Esophagus (tissue), 2 donors: ENCODE measurements around the gene OBSCN. TPM values are rescaled to one million over a fixed set of nuclear protein-coding genes. Genes with fewer than 3 reads are reported as not detected.

Experiments used
- H3K27ac ChIP-seq, 2 donors: one replicate each; pipeline ENCODE4 v1.5.1; 2013; ENCODE audit warnings: low read depth in 2 of 2, mild to moderate bottlenecking in 2 of 2, inconsistent platforms in 1 of 2, low read length in 1 of 2, moderate library complexity in 1 of 2
- H3K27me3 ChIP-seq, 2 donors: one replicate each; pipeline ENCODE4 v1.6.1; 2013; ENCODE audit warnings: low read length in 2 of 2, control low read depth in 1 of 2, mild to moderate bottlenecking in 1 of 2; ENCODE audit not compliant: insufficient read depth in 2 of 2, control insufficient read depth in 1 of 2
- H3K36me3 ChIP-seq, 2 donors: one replicate each; pipeline ENCODE4 v1.6.1; 2013; ENCODE audit warnings: low read length in 1 of 2; ENCODE audit not compliant: control insufficient read depth in 2 of 2, insufficient read depth in 2 of 2
- H3K4me1 ChIP-seq, 2 donors: one replicate each; pipeline ENCODE4 v1.6.1; 2013; ENCODE audit warnings: low read length in 1 of 2; ENCODE audit not compliant: control insufficient read depth in 2 of 2, insufficient read depth in 2 of 2
- H3K4me3 ChIP-seq, 2 donors: one replicate each; pipeline ENCODE4 v1.5.1; 2013; ENCODE audit warnings: low read length in 2 of 2, mild to moderate bottlenecking in 2 of 2, low read depth in 1 of 2, moderate library complexity in 1 of 2
- H3K9me3 ChIP-seq, 2 donors: one replicate each; pipeline ENCODE4 v1.6.1; 2013; ENCODE audit warnings: mild to moderate bottlenecking in 2 of 2, low read depth in 1 of 2, low read length in 1 of 2, moderate library complexity in 1 of 2; ENCODE audit not compliant: control insufficient read depth in 2 of 2, insufficient read depth in 1 of 2
- WGBS, 2 donors: extraction: QIAGEN DNeasy Blood & Tissue Kit; methylation state at CpG; one replicate each; pipeline ENCODE4 v1.1.7; 2013; 5-methylcytosine and 5-hydroxymethylcytosine counted together
- polyA plus RNA-seq, 2 donors: library from polyadenylated mRNA; stranded (reverse); fragments of 200-250 nt; gene quantifications; one replicate each; pipeline ENCODE4 v1.2.3, GENCODE V29; 2013
- donor health status: healthy with polysubstance abuse.
- donor health status: Bipolar disorder and iron deficiency.

OBSCN gene
- polyA plus RNA-seq, 2 donors = 7.7 to 20.6 TPM

GRCh38 chr1:228212966-228213844, 5.4 kb downstream of the OBSCN start:
- Histone ChIP-seq H3K27ac (peak overlapping the region; percentile 3 to 34), H3K27me3 (no peaks in the 10 kb centered on the region), H3K4me3 (peak overlapping the region; percentile 44 to 50), H3K4me1 (peaks cover 3 to 12% of the 10 kb centered on the region in 2 donors), H3K9me3 (peaks cover 0 to 2% of the 10 kb centered on the region in 2 donors), H3K36me3 (peaks cover 0 to 3% of the 10 kb centered on the region in 2 donors)
- 1% methylated on average over 62 to 67 of the region's 67 CpGs for WGBS, 2 donors

DNA sequence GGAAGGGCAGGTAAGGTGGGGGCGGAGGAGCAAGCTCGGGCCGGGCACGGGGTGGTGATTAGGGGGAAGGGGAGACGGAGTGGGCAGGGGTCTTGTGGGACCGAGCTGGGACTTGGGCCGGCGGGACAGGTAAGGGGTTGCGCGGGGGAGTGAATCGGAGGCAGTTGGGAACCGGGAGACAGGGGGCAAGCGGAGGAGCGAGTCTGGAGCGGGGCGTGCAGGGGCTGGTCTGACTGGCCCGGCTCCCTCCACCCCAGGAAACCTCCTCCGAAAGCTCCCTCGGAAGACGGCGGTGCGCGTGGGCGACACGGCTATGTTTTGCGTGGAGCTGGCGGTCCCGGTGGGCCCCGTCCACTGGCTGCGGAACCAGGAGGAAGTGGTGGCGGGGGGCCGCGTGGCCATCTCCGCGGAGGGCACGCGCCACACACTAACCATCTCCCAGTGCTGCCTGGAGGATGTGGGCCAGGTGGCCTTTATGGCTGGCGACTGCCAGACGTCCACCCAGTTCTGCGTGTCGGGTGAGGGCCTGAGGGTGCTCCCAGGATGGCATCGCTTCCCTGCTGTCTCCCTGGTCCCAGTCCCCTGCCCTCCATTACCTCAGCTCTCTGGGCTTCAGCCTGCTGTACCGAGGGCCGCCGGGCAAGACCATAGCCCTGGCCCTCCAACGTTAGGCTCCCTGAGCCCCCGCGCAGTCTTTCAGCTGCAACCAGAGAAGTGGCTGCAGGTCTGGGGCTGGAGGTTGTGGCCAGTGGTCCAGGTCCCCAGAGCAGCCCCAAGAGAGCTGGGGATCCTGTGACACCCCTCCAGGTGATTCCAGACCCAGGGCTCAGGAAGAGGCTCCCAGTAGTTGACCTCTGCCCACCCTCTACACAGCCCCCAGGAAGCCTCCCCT, 6.3 kb downstream of the OBSCN start:
- Histone ChIP-seq H3K4me3 (peak overlapping the region; percentile 36 to 44), H3K36me3 (peaks cover 0 to 5% of the 10 kb centered on the region in 2 donors), H3K27me3 (no peaks in the 10 kb centered on the region), H3K9me3 (peaks cover 0 to 2% of the 10 kb centered on the region in 2 donors), H3K4me1 (peaks cover 3 to 12% of the 10 kb centered on the region in 2 donors), H3K27ac (no peak overlapping the region)
- WGBS, 2 donors = 31 to 34% methylated on average over 44 to 48 of the region's 48 CpGs

GRCh38 chr1:228214921-228215662, 7.2 kb downstream of the OBSCN start:
- peaks cover 0 to 8% of the 10 kb centered on the region in 2 donors for H3K36me3 ChIP-seq

DNA sequence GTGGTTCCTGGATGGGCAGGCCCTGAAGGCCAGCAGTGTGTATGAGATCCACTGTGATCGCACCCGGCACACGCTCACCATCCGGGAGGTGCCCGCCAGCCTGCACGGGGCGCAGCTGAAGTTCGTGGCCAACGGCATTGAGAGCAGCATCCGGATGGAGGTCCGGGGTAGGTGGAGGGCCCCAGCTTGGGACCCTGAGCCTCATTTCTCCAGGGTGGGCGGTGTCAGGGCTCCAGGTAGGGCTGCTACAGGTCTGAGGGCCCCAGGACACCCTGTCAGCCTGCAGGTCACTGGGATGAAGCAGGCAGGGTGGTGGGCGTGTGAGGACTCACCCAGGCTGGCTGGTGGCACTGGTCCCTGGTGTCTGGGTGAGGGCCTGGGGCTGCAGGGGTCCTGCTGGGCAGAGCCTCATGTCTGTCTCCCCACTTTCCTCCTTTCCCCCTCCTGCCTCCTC, 7.8 kb downstream of the OBSCN start:
- no peak overlapping the region for H3K27ac ChIP-seq
- peaks cover 3 to 9% of the 10 kb centered on the region in 2 donors for H3K4me1 ChIP-seq
- peaks cover 0 to 8% of the 10 kb centered on the region in 2 donors for H3K36me3 ChIP-seq
- no peak overlapping the region for H3K4me3 ChIP-seq
- WGBS, 2 donors = 90 to 95% methylated on average over 13 of the region's 13 CpGs
- no peaks in the 10 kb centered on the region for H3K27me3 ChIP-seq
- H3K9me3 ChIP-seq = peaks cover 0 to 2% of the 10 kb centered on the region in 2 donors

More at GRCh38 chr1:228214921-228215662, 7.2 kb downstream of the OBSCN start:
- H3K4me1 ChIP-seq = peaks cover 3 to 9% of the 10 kb centered on the region in 2 donors
- H3K27me3 ChIP-seq = no peaks in the 10 kb centered on the region
- no peak overlapping the region for H3K4me3 ChIP-seq
- H3K9me3 ChIP-seq = peaks cover 0 to 2% of the 10 kb centered on the region in 2 donors
- H3K27ac ChIP-seq = no peak overlapping the region
- WGBS, 2 donors = 90 to 93% methylated on average over 23 of the region's 23 CpGs

DNA sequence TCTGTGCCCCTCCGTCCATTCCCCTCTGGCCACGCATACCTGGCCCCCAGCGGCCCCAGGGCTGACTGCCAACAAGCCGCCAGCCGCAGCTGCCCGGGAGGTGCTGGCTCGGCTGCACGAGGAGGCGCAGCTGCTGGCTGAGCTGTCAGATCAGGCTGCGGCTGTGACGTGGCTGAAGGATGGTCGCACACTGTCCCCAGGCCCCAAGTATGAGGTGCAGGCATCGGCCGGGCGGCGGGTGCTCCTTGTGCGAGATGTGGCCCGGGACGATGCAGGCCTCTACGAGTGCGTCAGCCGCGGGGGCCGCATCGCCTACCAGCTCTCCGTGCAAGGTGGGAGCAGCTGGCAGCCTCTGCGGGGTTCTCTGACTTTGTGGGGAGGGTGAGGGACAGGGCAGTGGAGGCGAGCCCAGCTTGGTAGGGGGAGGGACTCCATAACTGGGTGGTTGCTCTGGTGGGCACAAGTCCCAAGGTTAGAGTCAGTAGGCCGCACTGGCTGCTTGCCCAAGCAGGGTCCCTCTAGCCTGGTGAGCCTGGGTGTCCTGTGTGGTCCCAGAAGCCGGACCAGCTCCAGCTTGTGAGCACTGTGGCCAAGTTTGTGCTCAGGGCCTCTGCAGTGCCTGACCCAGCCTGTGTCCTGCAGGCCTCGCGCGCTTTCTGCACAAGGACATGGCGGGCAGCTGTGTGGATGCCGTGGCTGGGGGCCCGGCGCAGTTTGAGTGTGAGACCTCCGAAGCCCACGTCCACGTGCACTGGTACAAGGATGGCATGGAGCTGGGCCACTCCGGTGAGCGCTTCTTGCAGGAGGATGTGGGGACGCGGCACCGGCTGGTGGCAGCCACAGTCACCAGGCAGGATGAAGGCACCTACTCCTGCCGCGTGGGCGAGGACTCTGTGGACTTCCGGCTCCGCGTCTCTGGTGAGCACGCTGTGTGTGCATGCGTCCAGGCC, 8.8 kb downstream of the OBSCN start:
- 87 to 89% methylated on average over 50 to 53 of the region's 53 CpGs for WGBS, 2 donors

DNA sequence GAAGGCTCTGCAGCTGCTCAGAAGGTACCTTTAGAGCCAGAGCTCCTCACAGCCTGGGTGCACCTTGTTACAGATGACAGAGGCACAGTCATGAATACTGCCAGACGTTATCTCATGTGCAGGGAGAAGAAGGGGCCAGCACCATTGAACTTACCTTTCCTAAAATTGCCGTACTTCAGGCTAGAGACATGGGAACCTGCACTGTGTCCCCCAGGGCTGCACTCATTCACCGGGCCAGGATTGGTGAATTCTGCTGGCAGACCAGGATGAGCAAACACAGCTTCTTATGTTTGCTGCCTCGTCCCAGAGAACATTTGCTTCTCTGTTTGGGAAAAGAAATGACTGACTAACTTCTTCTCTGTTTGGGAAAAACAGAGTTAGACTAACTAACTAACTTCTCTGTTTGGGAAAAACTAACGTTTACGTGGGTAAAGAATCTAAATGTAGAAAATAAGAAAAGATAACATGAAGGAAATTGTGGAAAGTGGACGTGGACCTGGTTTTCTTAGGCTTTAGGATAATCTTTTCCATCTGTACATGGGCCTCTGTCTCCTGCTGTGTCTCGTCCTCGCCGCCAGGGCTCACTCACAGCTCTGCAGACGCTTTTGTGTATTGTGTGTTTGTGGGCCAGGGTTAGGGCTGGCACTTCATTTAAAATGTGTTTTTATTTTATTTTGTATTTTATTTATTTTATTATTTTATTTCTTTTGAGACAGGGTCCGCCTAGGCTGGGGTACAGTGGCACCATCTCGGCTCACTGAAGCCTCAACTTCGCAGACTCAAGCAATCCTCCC, 9.9 kb downstream of the OBSCN start:
- 85 to 86% methylated on average over 14 of the region's 14 CpGs for WGBS, 2 donors
- Histone ChIP-seq H3K27me3 (no peaks in the 10 kb centered on the region), H3K27ac (no peak overlapping the region), H3K4me1 (peaks cover under 1 to 6% of the 10 kb centered on the region in 2 donors), H3K9me3 (no peaks in the 10 kb centered on the region), H3K36me3 (peaks cover 0 to 8% of the 10 kb centered on the region in 2 donors), H3K4me3 (no peak overlapping the region)

More for the DNA sequence above, 8.8 kb downstream of the OBSCN start:
- Histone ChIP-seq H3K9me3 (peaks cover 0 to 2% of the 10 kb centered on the region in 2 donors), H3K4me1 (peaks cover 3 to 9% of the 10 kb centered on the region in 2 donors), H3K27ac (no peak overlapping the region), H3K36me3 (peaks cover 0 to 8% of the 10 kb centered on the region in 2 donors), H3K4me3 (no peak overlapping the region), H3K27me3 (no peaks in the 10 kb centered on the region)

DNA sequence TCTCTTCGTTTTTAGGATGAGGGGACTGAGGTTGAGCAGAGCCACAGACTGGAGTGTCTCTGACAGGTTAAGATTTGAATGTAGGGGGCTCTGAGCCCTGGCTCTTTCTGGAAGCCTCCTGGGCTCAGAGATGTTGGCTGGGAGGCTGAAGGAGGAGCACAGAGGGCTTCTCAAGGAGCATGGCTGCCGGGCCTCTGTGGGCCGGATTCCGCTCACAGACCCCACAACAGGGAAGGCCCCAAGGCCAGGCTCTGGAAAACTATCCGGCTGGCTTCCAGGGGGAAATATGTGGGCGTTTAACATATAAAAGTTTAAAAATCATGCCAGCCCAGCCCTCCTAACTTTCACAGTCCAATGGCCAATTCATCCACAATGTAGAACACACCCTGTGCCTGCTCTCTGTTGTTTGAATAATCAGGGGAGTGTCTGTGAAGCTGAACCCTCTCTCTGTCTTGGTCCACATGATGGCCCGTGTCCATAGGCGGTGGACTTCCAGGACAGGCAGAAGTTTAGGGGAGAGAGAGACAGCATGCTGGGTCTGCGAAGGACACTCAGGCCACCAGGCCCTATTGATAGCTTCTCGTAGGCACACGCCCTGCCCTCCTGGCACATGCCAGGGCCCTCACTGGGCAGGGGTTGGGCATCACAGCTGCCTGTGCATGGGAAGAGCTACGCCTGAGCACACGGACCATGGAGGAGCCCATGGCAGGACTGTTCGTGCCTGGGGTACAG, 10.8 kb downstream of the OBSCN start:
- H3K36me3 ChIP-seq = peaks cover 0 to 8% of the 10 kb centered on the region in 2 donors
- no peaks in the 10 kb centered on the region for H3K9me3 ChIP-seq
- no peaks in the 10 kb centered on the region for H3K27me3 ChIP-seq
- H3K4me3 ChIP-seq = no peak overlapping the region
- no peak overlapping the region for H3K27ac ChIP-seq
- WGBS, 2 donors = 87% methylated on average over 14 of the region's 14 CpGs
- peaks cover 0 to 6% of the 10 kb centered on the region in 2 donors for H3K4me1 ChIP-seq
